ENCODE results near the gene FAM171A1. TPM values are rescaled to one million over a fixed set of nuclear protein-coding genes. Genes with fewer than 3 reads are reported as not detected.
A peak's percentile ranks its signal among the peaks of the same experiment; 100 is the strongest.
"Not testable (repeated sequence)": the region's sequence is repeated elsewhere in the genome, so short reads cannot be mapped to it uniquely, and the experiment has no call there.

The FAM171A1 gene
- total RNA-seq, 1 donor from 2014 or later = 8.3 TPM

DNA sequence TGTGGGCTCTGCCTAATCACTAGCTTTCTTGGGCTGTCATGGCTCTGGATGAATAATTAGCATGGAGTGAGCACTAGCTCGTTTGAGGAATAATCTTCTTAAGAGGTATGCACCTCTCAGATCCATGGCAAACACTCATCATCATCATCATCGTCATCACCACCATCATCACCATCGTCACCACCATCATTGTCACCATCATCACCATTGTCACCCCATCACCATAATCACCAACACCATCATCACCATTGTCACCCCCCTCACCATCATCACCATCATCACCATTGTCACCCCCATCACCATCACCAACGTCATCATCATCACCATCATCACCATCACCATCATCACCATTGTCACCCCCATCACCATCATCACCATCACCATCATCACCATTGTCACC is 141.8 kb downstream of the FAM171A1 start:
- DNase-seq (ENCODE audit: low spot score) = no peak
- intact Hi-C loops (cut with DNase I) = no loop called here

GRCh38 chr10:15228426-15228825 is 142.7 kb downstream of the FAM171A1 start:
- intact Hi-C loops (cut with DNase I) = no loop called here
- DNase-seq (ENCODE audit: low spot score) = no peak

DNA sequence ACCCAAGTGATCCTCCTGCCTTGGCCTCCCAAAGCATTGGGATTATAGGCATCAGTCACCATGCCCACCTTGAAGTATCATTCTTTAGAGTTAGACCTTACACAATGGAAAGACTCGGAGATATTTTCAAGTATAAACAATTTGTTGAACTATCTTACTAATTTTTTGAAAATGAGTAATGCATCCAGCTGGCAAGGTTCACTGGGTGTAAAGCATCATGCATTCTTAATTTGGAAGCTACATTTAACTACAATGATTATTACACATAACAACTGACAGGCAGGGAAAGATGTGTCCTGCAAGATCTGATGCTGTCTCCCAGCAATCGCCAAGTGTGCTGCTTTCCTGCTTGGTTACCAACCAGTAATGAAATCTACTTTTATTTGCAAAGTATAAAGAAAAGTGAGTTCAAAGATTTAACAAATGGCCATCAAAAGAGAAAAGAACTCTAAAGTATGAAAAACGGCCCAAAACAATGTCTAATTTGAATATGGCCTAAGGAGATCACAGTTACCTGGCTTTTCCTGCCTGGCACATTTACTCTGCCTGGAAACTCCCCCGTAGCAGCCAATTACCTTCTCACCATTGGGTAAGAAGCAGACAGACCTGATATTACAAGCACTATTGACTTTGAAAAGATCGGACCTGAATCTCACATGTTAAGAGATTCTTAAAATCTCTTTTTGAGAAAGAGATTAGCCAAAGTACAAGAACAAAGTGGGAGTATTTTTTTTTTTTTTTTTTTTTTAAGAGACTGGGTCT is 143.3 kb downstream of the FAM171A1 start:
- intact Hi-C loops (cut with DNase I) = no loop called here
- DNase-seq (ENCODE audit: low spot score) = no peak

GRCh38 chr10:15225511-15225910 is 145.6 kb downstream of the FAM171A1 start:
- DNase-seq (ENCODE audit: low spot score) = no peak
- intact Hi-C loops (cut with DNase I) = no loop called here

- DNase-seq (ENCODE audit: low spot score) = no peak
- intact Hi-C loops (cut with DNase I) = no loop called here
These were observed 146.1 kb downstream of the FAM171A1 start for GRCh38 chr10:15224948-15225347.

GRCh38 chr10:15223174-15223573 is 147.9 kb downstream of the FAM171A1 start:
- intact Hi-C loops (cut with DNase I) = no loop called here
- DNase-seq (ENCODE audit: low spot score) = no peak

GRCh38 chr10:15222511-15222910 is 148.6 kb downstream of the FAM171A1 start:
- intact Hi-C loops (cut with DNase I) = no loop called here

DNA sequence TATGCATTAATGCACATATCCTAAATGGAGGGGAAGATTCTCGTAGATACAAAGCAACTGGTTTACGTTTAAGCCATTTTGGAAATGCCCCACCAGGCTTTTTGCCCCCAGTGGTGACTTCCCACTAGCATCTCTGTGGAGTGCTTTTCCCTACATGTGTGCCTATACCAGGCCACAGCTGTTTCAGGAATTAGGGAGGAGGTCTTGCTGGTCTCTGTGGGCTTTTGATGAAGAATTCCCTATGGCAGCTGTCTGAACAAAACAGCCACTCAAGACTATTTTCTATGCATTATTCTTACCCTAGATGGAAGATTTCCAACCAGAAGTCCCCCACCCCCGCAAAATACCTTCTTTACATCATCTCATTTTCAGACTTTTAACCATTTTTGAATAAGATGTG is 150.6 kb downstream of the FAM171A1 start:
- intact Hi-C loops (cut with DNase I) = no loop called here
- DNase-seq (ENCODE audit: low spot score) = no peak

More at GRCh38 chr10:15222511-15222910, 148.6 kb downstream of the FAM171A1 start:
- no peak for DNase-seq (ENCODE audit: low spot score)

GRCh38 chr10:15216700-15217099 is 154.4 kb downstream of the FAM171A1 start:
- DNase-seq (ENCODE audit: low spot score) = no peak
- intact Hi-C loops (cut with DNase I) = no loop called here

DNA sequence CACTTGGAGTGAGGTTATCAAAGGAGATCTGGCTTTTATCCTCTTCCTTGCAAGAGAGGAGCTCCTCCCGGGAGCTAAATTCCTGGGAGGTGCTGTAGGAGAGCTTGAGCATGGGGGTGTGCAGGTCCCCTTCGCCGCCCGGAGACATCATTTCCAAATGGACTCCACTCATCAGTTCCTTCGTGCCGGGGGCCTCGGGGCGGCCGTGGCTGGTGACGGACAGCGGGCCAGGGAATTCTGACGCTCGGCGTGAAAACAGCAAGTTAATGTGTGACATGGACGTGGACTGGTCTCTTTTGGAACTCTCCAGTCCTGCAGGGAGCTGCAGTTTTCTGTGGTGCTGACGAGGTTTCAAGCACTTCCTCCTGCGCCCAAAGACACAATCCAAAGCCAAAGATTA is 156.9 kb downstream of the FAM171A1 start:
- DNase-seq (ENCODE audit: low spot score) = no peak
- intact Hi-C loops (cut with DNase I) = loop anchor here (5.0 kb wide), 1 partner anchor 158 kb away; the partner anchor contains the start of gene FAM171A1

DNA sequence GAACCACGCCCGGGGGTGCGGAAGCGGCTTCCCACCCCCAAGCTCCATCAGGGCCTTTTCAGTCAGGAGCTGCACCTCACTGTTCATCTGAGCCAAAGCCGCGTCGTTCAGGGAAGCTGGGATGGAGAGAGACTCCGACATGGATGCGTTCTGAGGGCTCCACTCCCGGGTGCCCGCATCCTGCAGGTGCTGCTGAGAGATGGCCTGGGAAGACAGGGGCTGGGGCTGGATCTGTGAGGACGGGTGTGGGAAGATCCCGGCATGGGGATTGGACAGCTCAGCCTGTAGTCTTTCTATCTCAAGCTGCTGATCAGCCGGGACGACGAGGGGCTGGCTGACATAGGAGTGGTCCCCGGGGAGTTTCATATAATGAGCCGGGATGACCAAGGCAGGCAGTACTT is 157.6 kb downstream of the FAM171A1 start:
- no peak for DNase-seq (ENCODE audit: low spot score)
- intact Hi-C loops (cut with DNase I) = loop anchor here (5.0 kb wide), 1 partner anchor 159 kb away; the partner anchor contains the start of gene FAM171A1

DNA sequence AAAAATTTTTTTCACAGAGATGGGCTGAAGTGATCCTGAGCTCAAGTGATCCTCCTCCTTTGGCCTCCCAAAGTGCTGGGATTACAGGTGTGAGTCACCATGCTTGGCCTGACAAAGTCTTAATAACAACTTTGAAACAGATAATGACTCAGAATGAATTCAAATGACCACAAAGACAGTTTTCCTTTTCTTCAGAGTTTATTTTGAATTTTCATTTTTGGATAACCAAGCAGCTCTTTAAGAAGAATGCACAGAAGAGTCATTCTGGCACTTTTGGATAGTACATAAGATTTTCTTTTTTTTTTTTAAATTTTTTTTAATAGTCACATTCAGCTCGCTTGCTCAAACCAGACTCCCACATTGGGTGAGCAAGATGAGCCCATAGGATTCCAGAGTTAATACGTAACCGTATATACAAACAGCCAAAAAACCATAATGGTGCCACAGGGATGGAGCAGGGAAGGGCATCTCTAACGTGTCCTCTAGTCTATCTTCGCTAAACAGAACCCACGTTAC is 159.6 kb downstream of the FAM171A1 start:
- no peak for DNase-seq (ENCODE audit: low spot score)
- intact Hi-C loops (cut with DNase I) = loop anchor here (5.0 kb wide), 1 partner anchor 161 kb away; the partner anchor contains the start of gene FAM171A1

- DNase-seq (ENCODE audit: low spot score) = peak; percentile 36
- intact Hi-C loops (cut with DNase I) = loop anchor here (5.0 kb wide), 1 partner anchor 162 kb away; the partner anchor contains the start of gene FAM171A1
These were observed 160.6 kb downstream of the FAM171A1 start for GRCh38 chr10:15210521-15210920.

GRCh38 chr10:15209827-15210509 is 161.1 kb downstream of the FAM171A1 start:
- intact Hi-C loops (cut with DNase I) = loop anchor here (5.0 kb wide), 1 partner anchor 162 kb away; the partner anchor contains the start of gene FAM171A1
- peak; percentile 83 for DNase-seq (ENCODE audit: low spot score)

DNA sequence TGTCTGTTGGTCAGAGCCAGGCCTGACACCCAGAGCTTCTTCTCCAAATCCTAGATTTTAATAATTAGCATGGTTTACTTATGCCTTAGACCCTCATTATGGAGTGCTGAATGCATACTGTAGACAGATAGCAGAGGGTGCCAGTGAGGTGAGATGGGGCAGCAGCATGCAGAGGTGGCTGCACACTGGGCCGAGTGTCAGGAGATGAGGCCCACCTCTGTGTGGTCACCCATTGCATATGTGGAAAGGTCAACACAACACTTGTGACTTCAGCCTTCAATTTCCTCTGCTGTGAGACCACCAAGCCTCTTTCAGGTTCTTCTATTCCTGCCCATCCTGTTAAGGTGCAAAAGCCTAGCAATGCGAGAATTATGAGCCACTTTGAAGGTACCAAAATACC is 162.9 kb downstream of the FAM171A1 start:
- intact Hi-C loops (cut with DNase I) = no loop called here
- DNase-seq (ENCODE audit: low spot score) = peak; percentile 67

DNA sequence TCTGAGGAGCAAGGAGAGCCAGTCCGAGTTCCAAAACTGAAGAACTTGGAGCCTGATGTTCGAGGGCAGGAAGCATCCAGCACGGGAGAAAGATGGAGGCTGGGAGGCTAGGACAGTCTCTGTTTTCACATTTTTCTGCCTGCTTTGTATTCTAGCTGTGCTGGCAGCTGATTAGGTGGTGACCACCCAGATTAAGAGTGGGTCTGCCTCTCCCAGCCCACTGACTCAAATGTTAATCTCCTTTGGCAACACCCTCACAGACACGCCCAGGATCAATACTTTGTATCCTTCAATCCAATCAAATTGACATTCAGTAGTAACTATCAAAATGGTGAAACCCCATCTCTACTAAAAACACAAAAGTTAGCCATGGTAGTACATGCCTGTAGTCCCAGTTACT is 163.7 kb downstream of the FAM171A1 start:
- intact Hi-C loops (cut with DNase I) = not testable (repeated sequence)
- DNase-seq (ENCODE audit: low spot score) = peak; percentile 20

DNA sequence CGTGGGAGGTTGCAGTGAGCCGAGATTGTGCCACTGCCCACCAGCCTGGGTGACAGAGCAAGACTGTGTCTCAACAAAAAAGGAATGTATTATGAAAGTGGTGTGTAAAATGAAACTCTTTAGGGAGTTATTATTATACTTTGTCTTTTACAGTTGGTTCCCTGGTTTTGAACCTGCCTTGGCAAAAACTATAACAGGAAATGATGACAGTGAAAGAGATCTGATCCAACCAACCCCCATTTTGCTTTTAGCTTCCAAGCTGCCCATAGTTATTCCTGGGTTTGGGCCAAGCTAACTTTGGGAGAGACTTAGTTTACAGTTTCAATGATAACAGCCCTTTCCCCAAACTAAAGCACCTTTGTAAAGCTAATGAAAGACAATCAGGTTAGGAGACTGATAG is 168.4 kb downstream of the FAM171A1 start:
- intact Hi-C loops (cut with DNase I) = no loop called here
- DNase-seq (ENCODE audit: low spot score) = no peak

DNA sequence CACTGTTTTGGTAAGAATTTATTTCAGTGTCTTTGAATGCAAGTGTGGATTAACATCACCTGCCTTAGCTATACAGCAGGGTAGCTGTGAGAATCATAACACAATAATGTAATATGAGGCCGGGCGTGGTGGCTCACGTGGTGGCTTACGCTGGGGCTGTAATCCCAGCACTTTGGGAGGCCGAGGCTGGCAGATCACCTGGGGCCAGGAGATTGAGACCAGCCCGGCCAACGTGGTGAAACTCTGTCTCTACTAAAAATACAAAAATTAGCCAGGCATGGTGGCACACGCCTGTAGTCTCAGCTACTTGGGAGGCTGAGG is 168.8 kb downstream of the FAM171A1 start:
- DNase-seq (ENCODE audit: low spot score); intact Hi-C loops (cut with DNase I): not testable (repeated sequence)

GRCh38 chr10:15201589-15202300 is 169.3 kb downstream of the FAM171A1 start:
- no peak for DNase-seq (ENCODE audit: low spot score)
- intact Hi-C loops (cut with DNase I) = no loop called here

GRCh38 chr10:15200626-15201025 is 170.5 kb downstream of the FAM171A1 start:
- DNase-seq (ENCODE audit: low spot score) = no peak

More at GRCh38 chr10:15200626-15201025, 170.5 kb downstream of the FAM171A1 start:
- intact Hi-C loops (cut with DNase I) = no loop called here
